Cardiac muscle cell (in vitro differentiated cells and primary cell): ENCODE measurements around the gene METTL1. TPM values are rescaled to one million over a fixed set of nuclear protein-coding genes. Genes with fewer than 3 reads are reported as not detected.

ENCODE experiments used
- DNase-seq, 2 donors: peaks; one replicate each; pipeline versions ENCODE4 v3.0.0 to v3.0.0-alpha.2; 2010 to 2017; ENCODE audit warnings: low read depth in 1 of 2, low spot score in 1 of 2
- H3K27ac ChIP-seq: fragments of 200-600 bp; sonication (generic); 2 replicates; pipeline ENCODE4 v1.5.1; 2016
- H3K27me3 ChIP-seq: fragments of 200-600 bp; sonication (generic); 2 replicates; pipeline ENCODE4 v1.6.0; 2016; ENCODE audit warnings: control low read depth
- H3K36me3 ChIP-seq: fragments of 200-600 bp; sonication (generic); 2 replicates; pipeline ENCODE4 v1.5.1; 2016; ENCODE audit warnings: control low read depth
- H3K4me1 ChIP-seq: fragments of 200-600 bp; sonication (generic); 2 replicates; pipeline ENCODE4 v1.8.1; 2017; ENCODE audit warnings: low read depth, mild to moderate bottlenecking, mixed run types
- H3K4me3 ChIP-seq: fragments of 200-600 bp; sonication (generic); 2 replicates; pipeline ENCODE4 v1.5.1; 2016; ENCODE audit warnings: mild to moderate bottlenecking
- H3K9me3 ChIP-seq: fragments of 200-600 bp; sonication (generic); 2 replicates; pipeline ENCODE4 v1.5.1; 2017; ENCODE audit warnings: low read depth, mild to moderate bottlenecking, control low read depth
- CTCF ChIP-seq: IDR thresholded peaks from 2 replicates; pipeline ENCODE4 v1.5.1; 2012; ENCODE audit warnings: low read depth, mild to moderate bottlenecking, low read length
- polyA plus RNA-seq: library from polyadenylated mRNA; unstranded; fragments of >200 nt; fragmentation: Nextera tagmentation; extraction: Ambion mirVana; gene quantifications from 2 replicates; pipeline ENCODE4 v1.2.1, GENCODE V29; 2016
- total RNA-seq: library from RNA; depleted of rRNA; stranded (reverse); fragments of >200 nt; gene quantifications from 2 replicates; pipeline ENCODE4 v1.2.3, GENCODE V29; 2016

METTL1 gene
- total and polyA plus RNA-seq, 2 experiments from 2014 or later: 8.1 to 21.6 TPM

- Histone ChIP-seq H3K4me3 (peak overlapping the region; percentile 9), H3K27me3 (peaks cover 67% of the 10 kb centered on the region)
Observed at GRCh38 chr12:57765698-57766463, 6.0 kb downstream of the METTL1 start.

GRCh38 chr12:57765003-57765697 is 6.8 kb downstream of the METTL1 start:
- H3K27ac ChIP-seq: no peak overlapping the region
- peak; percentile 47 for TF ChIP-seq CTCF
- peak; percentile 36 to 37 for DNase-seq
- peaks cover 67% of the 10 kb centered on the region for H3K27me3 ChIP-seq
- H3K4me3 ChIP-seq: no peak overlapping the region
- H3K9me3 ChIP-seq: no peaks in the 10 kb centered on the region
- no peaks in the 10 kb centered on the region for H3K4me1 ChIP-seq
- H3K36me3 ChIP-seq: no peaks in the 10 kb centered on the region

More at GRCh38 chr12:57765698-57766463, 6.0 kb downstream of the METTL1 start:
- Histone ChIP-seq H3K27ac (no peak overlapping the region), H3K4me1 (no peaks in the 10 kb centered on the region), H3K9me3 (no peaks in the 10 kb centered on the region), H3K36me3 (no peaks in the 10 kb centered on the region)
- TF ChIP-seq CTCF: no peak
- no peak for DNase-seq

GRCh38 chr12:57764662-57765002 is 7.3 kb downstream of the METTL1 start:
- no peaks in the 10 kb centered on the region for H3K4me1 ChIP-seq
- no peak overlapping the region for H3K4me3 ChIP-seq
- DNase-seq: no peak
- no peak overlapping the region for H3K27ac ChIP-seq
- TF ChIP-seq CTCF: no peak
- no peaks in the 10 kb centered on the region for H3K9me3 ChIP-seq
- H3K36me3 ChIP-seq: no peaks in the 10 kb centered on the region
- H3K27me3 ChIP-seq: peaks cover 67% of the 10 kb centered on the region

- peaks cover 1% of the 10 kb centered on the region for H3K36me3 ChIP-seq
- H3K4me1 ChIP-seq: no peaks in the 10 kb centered on the region
- H3K27me3 ChIP-seq: peaks cover 67% of the 10 kb centered on the region
- no peak overlapping the region for H3K27ac ChIP-seq
- H3K9me3 ChIP-seq: no peaks in the 10 kb centered on the region
- TF ChIP-seq CTCF: no peak
- no peak overlapping the region for H3K4me3 ChIP-seq
- no peak for DNase-seq
Observed at GRCh38 chr12:57763881-57764661, 7.8 kb downstream of the METTL1 start.

GRCh38 chr12:57762463-57762862 is 9.4 kb downstream of the METTL1 start:
- H3K36me3 ChIP-seq: peaks cover 7% of the 10 kb centered on the region
- DNase-seq: no peak
- no peak overlapping the region for H3K4me3 ChIP-seq
- peaks cover 69% of the 10 kb centered on the region for H3K27me3 ChIP-seq
- no peak overlapping the region for H3K27ac ChIP-seq
- H3K4me1 ChIP-seq: no peaks in the 10 kb centered on the region
- no peaks in the 10 kb centered on the region for H3K9me3 ChIP-seq
- TF ChIP-seq CTCF: no peak
